ENCODE data around the gene FYN. TPM values are rescaled to one million over a fixed set of nuclear protein-coding genes. Genes with fewer than 3 reads are reported as not detected.

FYN gene
- total RNA-seq, 1 experiment from 2014 or later = 7.2 TPM

GRCh38 chr6:111799576-111800258, 73.5 kb downstream of the FYN start:
- Histone ChIP-seq H3K36me3 (ENCODE audit: control insufficient read depth, insufficient read depth, low read length) (no peaks in the 10 kb centered on the region), H3K9me3 (no peaks in the 10 kb centered on the region), H3K4me1 (no peaks in the 10 kb centered on the region), H3K4me3 (ENCODE audit: low read depth, low read length) (no peak overlapping the region), H3K27me3 (replicated peaks; ENCODE audit: control insufficient read depth, insufficient read depth, low read length) (no peaks in the 10 kb centered on the region)
- Mint-ChIP-seq H3K4me3 (ENCODE audit: unreplicated experiment) (no peak overlapping the region), H3K9me3 (ENCODE audit: unreplicated experiment) (no peaks in the 10 kb centered on the region), H3K27me3 (ENCODE audit: insufficient read depth, unreplicated experiment) (peaks cover 8% of the 10 kb centered on the region), H3K36me3 (ENCODE audit: insufficient read depth, unreplicated experiment) (no peaks in the 10 kb centered on the region), H3K27ac (ENCODE audit: unreplicated experiment) (no peak overlapping the region), H3K4me1 (ENCODE audit: low read depth, unreplicated experiment) (no peaks in the 10 kb centered on the region)
- intact Hi-C loops (cut with micrococcal nuclease; ENCODE audit: unreplicated experiment) = no loop called here
- no TSS peak for BruUV-seq (replicated peaks)
- no peak for DNase-seq
- peak in 1 of 2 experiments; percentile 12 for TF ChIP-seq CTCF (IDR thresholded peaks at IDR 0.05; ENCODE audit: insufficient read depth in 1 of 2, low read depth in 1 of 2, low read length in 1 of 2, severe bottlenecking in 1 of 2, unreplicated experiment in 1 of 2)
- ChIA-PET CTCF (no interaction called here), POLR2A (no interaction called here)

GRCh38 chr6:111798281-111798725, 74.9 kb downstream of the FYN start:
- no peaks in the 10 kb centered on the region for H3K27me3 ChIP-seq (replicated peaks; ENCODE audit: control insufficient read depth, insufficient read depth, low read length)
- no peaks in the 10 kb centered on the region for H3K9me3 Mint-ChIP-seq (ENCODE audit: unreplicated experiment)
- BruUV-seq (replicated peaks) = no TSS peak
- ChIA-PET POLR2A (no interaction called here), CTCF (no interaction called here)
- H3K27ac Mint-ChIP-seq (ENCODE audit: unreplicated experiment) = no peak overlapping the region
- no peaks in the 10 kb centered on the region for H3K4me1 ChIP-seq
- H3K27me3 Mint-ChIP-seq (ENCODE audit: insufficient read depth, unreplicated experiment) = peaks cover 8% of the 10 kb centered on the region
- H3K4me3 Mint-ChIP-seq (ENCODE audit: unreplicated experiment) = no peak overlapping the region
- H3K36me3 ChIP-seq (ENCODE audit: control insufficient read depth, insufficient read depth, low read length) = no peaks in the 10 kb centered on the region
- H3K36me3 Mint-ChIP-seq (ENCODE audit: insufficient read depth, unreplicated experiment) = no peaks in the 10 kb centered on the region
- H3K4me1 Mint-ChIP-seq (ENCODE audit: low read depth, unreplicated experiment) = no peaks in the 10 kb centered on the region
- intact Hi-C loops (cut with micrococcal nuclease; ENCODE audit: unreplicated experiment) = no loop called here
- DNase-seq = no peak
- no peak overlapping the region for H3K4me3 ChIP-seq (ENCODE audit: low read depth, low read length)
- H3K9me3 ChIP-seq = no peaks in the 10 kb centered on the region
- TF ChIP-seq CTCF (IDR thresholded peaks at IDR 0.05; ENCODE audit: insufficient read depth in 1 of 2, low read depth in 1 of 2, low read length in 1 of 2, severe bottlenecking in 1 of 2, unreplicated experiment in 1 of 2) = no peak

- BruUV-seq (replicated peaks) = no TSS peak
- Histone ChIP-seq H3K4me1 (no peaks in the 10 kb centered on the region), H3K4me3 (ENCODE audit: low read depth, low read length) (no peak overlapping the region), H3K27me3 (replicated peaks; ENCODE audit: control insufficient read depth, insufficient read depth, low read length) (no peaks in the 10 kb centered on the region), H3K36me3 (ENCODE audit: control insufficient read depth, insufficient read depth, low read length) (no peaks in the 10 kb centered on the region), H3K9me3 (no peaks in the 10 kb centered on the region)
- TF ChIP-seq CTCF (IDR thresholded peaks at IDR 0.05; ENCODE audit: insufficient read depth in 1 of 2, low read depth in 1 of 2, low read length in 1 of 2, severe bottlenecking in 1 of 2, unreplicated experiment in 1 of 2) = no peak
- no peaks in the 10 kb centered on the region for H3K9me3 Mint-ChIP-seq (ENCODE audit: unreplicated experiment)
- no peak overlapping the region for H3K27ac Mint-ChIP-seq (ENCODE audit: unreplicated experiment)
- no peaks in the 10 kb centered on the region for H3K36me3 Mint-ChIP-seq (ENCODE audit: insufficient read depth, unreplicated experiment)
- no peak for DNase-seq
- peaks cover 8% of the 10 kb centered on the region for H3K27me3 Mint-ChIP-seq (ENCODE audit: insufficient read depth, unreplicated experiment)
- intact Hi-C loops (cut with micrococcal nuclease; ENCODE audit: unreplicated experiment) = no loop called here
- POLR2A ChIA-PET = no interaction called here
- CTCF ChIA-PET = no interaction called here
- H3K4me1 Mint-ChIP-seq (ENCODE audit: low read depth, unreplicated experiment) = no peaks in the 10 kb centered on the region
- H3K4me3 Mint-ChIP-seq (ENCODE audit: unreplicated experiment) = no peak overlapping the region
These were observed 76.8 kb downstream of the FYN start for GRCh38 chr6:111796310-111796918.
